GM04504 (cell line): Measurements from ENCODE around the gene FAM168B.

Experiments used
- DNase-seq: peaks from one replicate; pipeline ENCODE4 v3.0.0-alpha.2; 2012; ENCODE audit warnings: low read depth

The FAM168B gene

GRCh38 chr2:131022731-131023130 is 70.5 kb downstream of the FAM168B start:
- no peak for DNase-seq

- no peak for DNase-seq
Measured at GRCh38 chr2:131016826-131017741, 76.2 kb downstream of the FAM168B start.

GRCh38 chr2:131015764-131016163 is 77.5 kb downstream of the FAM168B start:
- no peak for DNase-seq

GRCh38 chr2:131014141-131014540 is 79.1 kb downstream of the FAM168B start:
- no peak for DNase-seq

GRCh38 chr2:131011486-131011885 is 81.8 kb downstream of the FAM168B start:
- no peak for DNase-seq

GRCh38 chr2:131010566-131010965 is 82.7 kb downstream of the FAM168B start:
- no peak for DNase-seq

- DNase-seq: no peak
Measured at GRCh38 chr2:131009713-131010475, 83.4 kb downstream of the FAM168B start.

GRCh38 chr2:131008967-131009366 is 84.3 kb downstream of the FAM168B start:
- DNase-seq: no peak

- DNase-seq: no peak
Measured at GRCh38 chr2:131006561-131006960, 86.7 kb downstream of the FAM168B start.

GRCh38 chr2:131005216-131005935 is 87.9 kb downstream of the FAM168B start:
- no peak for DNase-seq

GRCh38 chr2:131004446-131005209 is 88.6 kb downstream of the FAM168B start:
- no peak for DNase-seq

- DNase-seq: no peak
Measured at GRCh38 chr2:130998561-130998960, 94.7 kb downstream of the FAM168B start.
